Caco-2 (cell line): ENCODE measurements around the gene CAPN2. TPM values are rescaled to one million over a fixed set of nuclear protein-coding genes. Genes with fewer than 3 reads are reported as not detected.

Source experiments
- BruUV-seq: library from RNA; stranded (reverse); fragments of 400-500 nt; replicated peaks from 2 replicates; lab custom pipeline; 2021; lab: Mats Ljungman, UMichigan
- CTCF ChIA-PET: fragments of 300-600 bp; sonication (Branson Sonifier 250); formaldehyde crosslinking; loops from one replicate; lab custom pipeline; 2022; ENCODE audit warnings: antibody characterized with exemption; lab: Charles Lee
- POLR2A ChIA-PET: fragments of 300-600 bp; sonication (Branson Sonifier 250); formaldehyde crosslinking; loops from one replicate; lab custom pipeline; 2022; ENCODE audit warnings: antibody characterized with exemption; lab: Charles Lee
- DNase-seq, 2 experiments: peaks; one replicate each; pipeline versions ENCODE4 v3.0.0 to v3.0.0-alpha.2; 2020 to 2022
- H3K27me3 ChIP-seq: replicated peaks from 2 replicates; pipeline ENCODE4 v1.6.0; 2011; ENCODE audit warnings: low read length; ENCODE audit not compliant: control insufficient read depth, insufficient read depth
- H3K36me3 ChIP-seq: 2 replicates; pipeline ENCODE4 v1.5.1; 2011; ENCODE audit warnings: low read length; ENCODE audit not compliant: control insufficient read depth, insufficient read depth
- H3K4me1 ChIP-seq: fragments of 250-450 bp; sonication (Bioruptor Pico); 2 replicates; pipeline ENCODE4 v1.5.1; 2020; ENCODE audit warnings: mild to moderate bottlenecking
- H3K4me3 ChIP-seq: 2 replicates; pipeline ENCODE4 v1.5.1; 2011; ENCODE audit warnings: low read depth, mild to moderate bottlenecking, control low read depth, low read length
- H3K9me3 ChIP-seq: fragments of 250-450 bp; sonication (Bioruptor Pico); 2 replicates; pipeline ENCODE4 v1.5.1; 2020; ENCODE audit warnings: mild to moderate bottlenecking, moderate library complexity
- H3K27ac Mint-ChIP-seq: one replicate; pipeline ENCODE4 v1.8.0; 2022; ENCODE audit warnings: mixed read lengths; ENCODE audit not compliant: unreplicated experiment
- H3K27me3 Mint-ChIP-seq: one replicate; pipeline ENCODE4 v1.8.0; 2022; ENCODE audit warnings: mixed read lengths; ENCODE audit not compliant: insufficient read depth, unreplicated experiment
- H3K36me3 Mint-ChIP-seq: one replicate; pipeline ENCODE4 v1.8.0; 2022; ENCODE audit warnings: mild to moderate bottlenecking, mixed read lengths; ENCODE audit not compliant: insufficient read depth, unreplicated experiment
- H3K4me1 Mint-ChIP-seq: one replicate; pipeline ENCODE4 v1.8.0; 2022; ENCODE audit warnings: low read depth, mixed read lengths; ENCODE audit not compliant: unreplicated experiment
- H3K4me3 Mint-ChIP-seq: one replicate; pipeline ENCODE4 v1.8.0; 2022; ENCODE audit warnings: mild to moderate bottlenecking, moderate library complexity, mixed read lengths; ENCODE audit not compliant: unreplicated experiment
- H3K9me3 Mint-ChIP-seq: one replicate; pipeline ENCODE4 v1.8.0; 2022; ENCODE audit warnings: mixed read lengths; ENCODE audit not compliant: unreplicated experiment
- intact Hi-C: fragments of 100-400 bp; cut with micrococcal nuclease; formaldehyde crosslinking; loops from one replicate; pipeline ENCODE4 v1.10.0; 2022; ENCODE audit not compliant: unreplicated experiment
- total RNA-seq: library from RNA; stranded (reverse); gene quantifications from 2 replicates; pipeline ENCODE4 v1.2.3, GENCODE V29; 2022
- TF ChIP-seq, protein P1 (sequence below), 2 experiments: fragments of 200-600 bp in 1 of 2; IDR thresholded peaks; 1 replicate in 1 of 2; 2 replicates in 1 of 2; pipeline versions ENCODE4 v1.5.1 to v1.8.0; 2011 to 2022; ENCODE audit warnings: antibody characterized with exemption in 1 of 2, control low read depth in 1 of 2, inconsistent platforms in 1 of 2, low read depth in 1 of 2, low read length in 1 of 2, mild to moderate bottlenecking in 1 of 2, moderate library complexity in 1 of 2; ENCODE audit not compliant: insufficient read depth in 1 of 2, severe bottlenecking in 1 of 2, unreplicated experiment in 1 of 2

The CAPN2 gene
- total RNA-seq, 1 experiment from 2014 or later, result 157 TPM

DNA sequence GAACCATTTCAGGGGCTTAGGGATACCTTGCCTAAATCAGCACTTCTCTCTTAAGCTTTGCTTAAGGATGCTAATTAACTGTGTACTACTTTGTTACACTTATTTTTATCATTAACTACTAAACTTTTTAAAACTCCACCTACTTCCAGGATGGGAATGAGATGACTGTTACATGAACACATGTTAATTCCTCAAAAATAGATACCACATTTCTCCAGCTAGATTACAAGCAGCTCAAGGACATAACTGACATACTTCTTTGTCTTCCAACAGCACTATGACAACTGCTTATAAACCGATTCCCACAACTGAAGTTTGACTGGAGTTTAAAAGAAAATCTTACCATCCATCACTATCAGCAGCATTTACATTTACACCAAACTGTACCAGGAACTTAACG lies 79.7 kb downstream of the CAPN2 start:
- CTCF ChIA-PET, result no interaction called here
- Mint-ChIP-seq H3K36me3 (peaks cover 55% of the 10 kb centered on the region), H3K4me1 (peaks cover 6% of the 10 kb centered on the region), H3K27me3 (no peaks in the 10 kb centered on the region), H3K4me3 (no peak overlapping the region), H3K9me3 (no peaks in the 10 kb centered on the region), H3K27ac (no peak overlapping the region)
- POLR2A ChIA-PET, result no interaction called here
- TF ChIP-seq, protein P1, sequence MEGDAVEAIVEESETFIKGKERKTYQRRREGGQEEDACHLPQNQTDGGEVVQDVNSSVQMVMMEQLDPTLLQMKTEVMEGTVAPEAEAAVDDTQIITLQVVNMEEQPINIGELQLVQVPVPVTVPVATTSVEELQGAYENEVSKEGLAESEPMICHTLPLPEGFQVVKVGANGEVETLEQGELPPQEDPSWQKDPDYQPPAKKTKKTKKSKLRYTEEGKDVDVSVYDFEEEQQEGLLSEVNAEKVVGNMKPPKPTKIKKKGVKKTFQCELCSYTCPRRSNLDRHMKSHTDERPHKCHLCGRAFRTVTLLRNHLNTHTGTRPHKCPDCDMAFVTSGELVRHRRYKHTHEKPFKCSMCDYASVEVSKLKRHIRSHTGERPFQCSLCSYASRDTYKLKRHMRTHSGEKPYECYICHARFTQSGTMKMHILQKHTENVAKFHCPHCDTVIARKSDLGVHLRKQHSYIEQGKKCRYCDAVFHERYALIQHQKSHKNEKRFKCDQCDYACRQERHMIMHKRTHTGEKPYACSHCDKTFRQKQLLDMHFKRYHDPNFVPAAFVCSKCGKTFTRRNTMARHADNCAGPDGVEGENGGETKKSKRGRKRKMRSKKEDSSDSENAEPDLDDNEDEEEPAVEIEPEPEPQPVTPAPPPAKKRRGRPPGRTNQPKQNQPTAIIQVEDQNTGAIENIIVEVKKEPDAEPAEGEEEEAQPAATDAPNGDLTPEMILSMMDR (IDR thresholded peaks at IDR 0.05; ENCODE audit: insufficient read depth in 1 of 2, low read depth in 1 of 2, low read length in 1 of 2, severe bottlenecking in 1 of 2, unreplicated experiment in 1 of 2), result no peak
- Histone ChIP-seq H3K4me1 (peaks cover 18% of the 10 kb centered on the region), H3K36me3 (no peaks in the 10 kb centered on the region), H3K9me3 (no peaks in the 10 kb centered on the region), H3K27me3 (no peaks in the 10 kb centered on the region), H3K4me3 (no peak overlapping the region)
- intact Hi-C loops, result no loop called here
- DNase-seq, result no peak
- no TSS peak for BruUV-seq

DNA sequence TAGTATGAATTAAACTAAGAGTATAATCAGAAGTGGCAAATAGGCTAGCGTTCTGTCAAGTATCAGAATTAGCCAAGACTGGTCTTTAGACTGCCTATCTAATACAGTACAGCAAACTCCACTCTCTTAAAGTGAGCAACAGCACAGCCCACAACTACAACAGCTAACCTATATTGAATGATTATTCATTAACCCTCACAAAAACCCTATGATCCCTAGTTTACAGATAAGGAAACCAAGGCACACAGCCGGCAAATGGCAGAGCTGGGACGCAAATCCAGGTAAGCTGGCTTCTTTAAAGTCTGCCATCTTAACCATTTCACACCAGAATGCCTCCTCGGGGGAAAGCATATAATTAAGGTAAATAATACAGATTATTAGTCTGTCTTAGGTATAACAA lies 81.4 kb downstream of the CAPN2 start:
- Mint-ChIP-seq H3K4me3 (no peak overlapping the region), H3K9me3 (no peaks in the 10 kb centered on the region), H3K27me3 (no peaks in the 10 kb centered on the region), H3K27ac (no peak overlapping the region), H3K36me3 (peaks cover 50% of the 10 kb centered on the region), H3K4me1 (peaks cover 6% of the 10 kb centered on the region)
- Histone ChIP-seq H3K9me3 (no peaks in the 10 kb centered on the region), H3K36me3 (no peaks in the 10 kb centered on the region), H3K4me3 (no peak overlapping the region), H3K4me1 (peaks cover 18% of the 10 kb centered on the region), H3K27me3 (no peaks in the 10 kb centered on the region)
- POLR2A ChIA-PET, result no interaction called here
- no TSS peak for BruUV-seq
- no peak for DNase-seq
- CTCF ChIA-PET, result no interaction called here
- intact Hi-C loops, result no loop called here
- TF ChIP-seq, protein P1 (IDR thresholded peaks at IDR 0.05; ENCODE audit: insufficient read depth in 1 of 2, low read depth in 1 of 2, low read length in 1 of 2, severe bottlenecking in 1 of 2, unreplicated experiment in 1 of 2), result no peak

DNA sequence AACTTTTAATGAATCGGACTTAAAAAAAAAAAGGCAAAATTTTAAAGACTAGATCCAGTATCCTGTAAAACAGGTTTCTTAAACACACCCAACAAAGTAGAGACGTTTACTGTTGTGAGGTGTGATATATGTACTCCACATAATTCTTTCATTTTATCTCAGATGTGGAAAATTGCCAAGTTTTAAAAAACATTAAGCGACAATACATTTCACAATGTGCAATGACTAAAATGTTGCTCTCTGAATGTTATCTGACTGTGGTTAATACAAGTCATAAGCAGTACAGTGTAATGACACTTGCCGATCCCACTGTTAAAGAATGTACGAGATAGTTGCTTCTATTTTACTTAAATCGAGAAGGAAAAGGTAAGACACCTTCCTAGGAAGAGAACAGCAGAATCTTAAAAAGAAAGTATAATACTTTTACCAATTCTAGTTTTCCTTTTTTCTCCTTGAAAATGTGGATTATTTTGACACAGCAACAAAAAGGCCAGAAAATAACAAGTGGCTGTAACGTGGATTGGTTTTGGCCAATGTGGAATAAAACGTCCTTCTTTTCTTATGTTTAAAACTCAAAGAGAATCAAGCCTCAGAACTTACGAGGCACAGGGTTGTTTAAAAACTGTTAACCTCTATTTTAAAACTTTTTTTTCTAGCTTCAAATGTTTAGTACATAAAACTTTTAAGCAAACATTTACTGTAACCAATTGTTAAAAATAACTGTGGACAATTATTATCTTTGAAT lies 82.0 kb downstream of the CAPN2 start:
- Histone ChIP-seq H3K4me3 (no peak overlapping the region), H3K27me3 (no peaks in the 10 kb centered on the region), H3K4me1 (peaks cover 18% of the 10 kb centered on the region), H3K9me3 (no peaks in the 10 kb centered on the region), H3K36me3 (no peaks in the 10 kb centered on the region)
- Mint-ChIP-seq H3K27me3 (no peaks in the 10 kb centered on the region), H3K4me1 (peaks cover 6% of the 10 kb centered on the region), H3K36me3 (peaks cover 51% of the 10 kb centered on the region), H3K27ac (no peak overlapping the region), H3K9me3 (no peaks in the 10 kb centered on the region), H3K4me3 (no peak overlapping the region)
- no peak for DNase-seq
- TF ChIP-seq, protein P1 (IDR thresholded peaks at IDR 0.05; ENCODE audit: insufficient read depth in 1 of 2, low read depth in 1 of 2, low read length in 1 of 2, severe bottlenecking in 1 of 2, unreplicated experiment in 1 of 2), result no peak
- CTCF ChIA-PET, result no interaction called here
- intact Hi-C loops, result no loop called here
- POLR2A ChIA-PET, result no interaction called here
- BruUV-seq, result no TSS peak
